SU-DHL-6 (cell line): ENCODE data around the gene RPL3.

Experiments used
- H2AFZ ChIP-seq: fragments of 200-600 bp; sonication (generic); 2 replicates; pipeline ENCODE4 v1.6.1; 2014; ENCODE audit warnings: low read depth, mild to moderate bottlenecking, moderate library complexity, mixed read lengths, antibody characterized with exemption, low read length; ENCODE audit not compliant: severe bottlenecking
- H3F3A ChIP-seq: fragments of 200-600 bp; shearing (Covaris generic); 2 replicates; pipeline ENCODE4 v1.6.0; 2016; ENCODE audit warnings: antibody characterized with exemption, mild to moderate bottlenecking; ENCODE audit not compliant: insufficient read depth
- H3K27ac ChIP-seq: fragments of 200-600 bp; sonication (generic); 2 replicates; pipeline ENCODE4 v1.5.1; 2016; ENCODE audit warnings: low read depth, mild to moderate bottlenecking, low read length, moderate library complexity, mixed read lengths
- H3K27me3 ChIP-seq: fragments of 200-600 bp; sonication (generic), shearing (Covaris generic); 2 replicates; pipeline ENCODE4 v1.6.0; 2014; ENCODE audit warnings: mild to moderate bottlenecking, low read length
- H3K36me3 ChIP-seq: fragments of 200-600 bp; sonication (generic); 2 replicates; pipeline ENCODE4 v1.6.1; 2014; ENCODE audit warnings: mild to moderate bottlenecking, low read length, mixed read lengths
- H3K4me2 ChIP-seq: fragments of 300-600, 200-600 bp; shearing (Covaris generic), sonication (generic); 2 replicates; pipeline ENCODE4 v1.6.0; 2014; ENCODE audit warnings: low read length, low read depth, mild to moderate bottlenecking; ENCODE audit not compliant: poor library complexity, severe bottlenecking
- H3K4me3 ChIP-seq: fragments of 200-600 bp; sonication (generic); 2 replicates; pipeline ENCODE4 v1.5.1; 2014; ENCODE audit warnings: antibody characterized with exemption, low read length, mild to moderate bottlenecking, mixed read lengths; ENCODE audit not compliant: insufficient read depth, poor library complexity, severe bottlenecking
- H3K79me2 ChIP-seq: fragments of 200-600 bp; sonication (generic); 2 replicates; pipeline ENCODE4 v1.6.1; 2014; ENCODE audit warnings: mild to moderate bottlenecking, low read length, moderate library complexity; ENCODE audit not compliant: insufficient read depth
- H3K9ac ChIP-seq: fragments of 200-600 bp; sonication (generic); 2 replicates; pipeline ENCODE4 v1.7.0; 2014; ENCODE audit warnings: mild to moderate bottlenecking, low read length
- H3K9me2 ChIP-seq: fragments of 200-600 bp; sonication (generic); replicated peaks from 2 replicates; pipeline ENCODE4 v1.6.1; 2014; ENCODE audit warnings: low read length; ENCODE audit not compliant: insufficient read depth
- H3K9me3 ChIP-seq: fragments of 200-600 bp; sonication (generic); 2 replicates; pipeline ENCODE4 v1.6.1; 2014; ENCODE audit warnings: low read length, mixed read lengths; ENCODE audit not compliant: insufficient read depth
- H4K20me1 ChIP-seq: fragments of 200-600 bp; sonication (generic); 2 replicates; pipeline ENCODE4 v1.6.1; 2014; ENCODE audit warnings: low read depth, mild to moderate bottlenecking, antibody characterized with exemption, low read length, moderate library complexity, mixed read lengths
- EZH2phosphoT487 ChIP-seq: fragments of 200-600 bp; sonication (generic), shearing (Covaris generic); conservative IDR thresholded peaks from 2 replicates; pipeline ENCODE4 v1.6.1; 2018; ENCODE audit warnings: mild to moderate bottlenecking, antibody characterized with exemption, low read length, moderate library complexity, mixed read lengths
- TF ChIP-seq, protein P1 (sequence below): fragments of 200-600 bp; sonication (generic); IDR thresholded peaks from one replicate; pipeline ENCODE4 v1.5.1; 2017; ENCODE audit warnings: antibody characterized with exemption, mild to moderate bottlenecking, low read length, moderate library complexity; ENCODE audit not compliant: insufficient read depth, poor library complexity, severe bottlenecking

Gene RPL3

DNA sequence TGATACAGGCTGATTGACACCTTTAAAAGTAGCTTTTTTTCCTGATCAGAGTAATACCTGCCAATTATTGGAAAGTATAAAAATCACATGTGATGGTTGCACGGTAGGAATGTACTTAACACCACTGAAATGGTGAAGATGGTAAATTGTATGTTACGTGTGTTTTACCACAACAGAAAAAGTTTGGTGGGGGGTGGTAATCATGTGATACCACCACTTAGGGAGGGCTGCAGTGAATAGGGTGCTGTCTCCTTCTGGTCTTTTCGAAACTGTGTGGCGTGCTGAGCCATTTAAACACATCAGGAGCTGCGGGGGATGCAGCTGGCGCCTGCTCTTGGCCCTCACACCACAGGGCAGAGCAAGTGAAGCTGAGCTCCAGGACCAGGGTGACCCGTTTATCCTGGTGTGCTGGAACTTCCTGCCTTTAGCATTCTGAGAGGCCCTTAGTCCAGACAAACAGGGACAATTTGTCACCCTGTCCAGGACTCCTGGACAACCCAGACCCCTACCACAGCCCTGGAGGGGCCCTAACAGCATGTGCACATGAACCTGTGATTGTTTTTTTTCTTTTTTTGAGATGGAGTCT is 33.0 kb upstream of the RPL3 start:
- Histone ChIP-seq H3K9ac (no peak overlapping the region), H3F3A (no peaks in the 10 kb centered on the region), H3K4me3 (no peak overlapping the region), H3K9me2 (no peaks in the 10 kb centered on the region), H3K27ac (no peak overlapping the region), H2AFZ (no peak overlapping the region), H3K36me3 (no peaks in the 10 kb centered on the region), H3K27me3 (no peaks in the 10 kb centered on the region), H4K20me1 (no peaks in the 10 kb centered on the region), H3K9me3 (no peaks in the 10 kb centered on the region), H3K4me2 (no peak overlapping the region), H3K79me2 (no peaks in the 10 kb centered on the region)
- no peak for TF ChIP-seq EZH2phosphoT487
- TF ChIP-seq, protein P1, sequence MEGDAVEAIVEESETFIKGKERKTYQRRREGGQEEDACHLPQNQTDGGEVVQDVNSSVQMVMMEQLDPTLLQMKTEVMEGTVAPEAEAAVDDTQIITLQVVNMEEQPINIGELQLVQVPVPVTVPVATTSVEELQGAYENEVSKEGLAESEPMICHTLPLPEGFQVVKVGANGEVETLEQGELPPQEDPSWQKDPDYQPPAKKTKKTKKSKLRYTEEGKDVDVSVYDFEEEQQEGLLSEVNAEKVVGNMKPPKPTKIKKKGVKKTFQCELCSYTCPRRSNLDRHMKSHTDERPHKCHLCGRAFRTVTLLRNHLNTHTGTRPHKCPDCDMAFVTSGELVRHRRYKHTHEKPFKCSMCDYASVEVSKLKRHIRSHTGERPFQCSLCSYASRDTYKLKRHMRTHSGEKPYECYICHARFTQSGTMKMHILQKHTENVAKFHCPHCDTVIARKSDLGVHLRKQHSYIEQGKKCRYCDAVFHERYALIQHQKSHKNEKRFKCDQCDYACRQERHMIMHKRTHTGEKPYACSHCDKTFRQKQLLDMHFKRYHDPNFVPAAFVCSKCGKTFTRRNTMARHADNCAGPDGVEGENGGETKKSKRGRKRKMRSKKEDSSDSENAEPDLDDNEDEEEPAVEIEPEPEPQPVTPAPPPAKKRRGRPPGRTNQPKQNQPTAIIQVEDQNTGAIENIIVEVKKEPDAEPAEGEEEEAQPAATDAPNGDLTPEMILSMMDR, result no peak

DNA sequence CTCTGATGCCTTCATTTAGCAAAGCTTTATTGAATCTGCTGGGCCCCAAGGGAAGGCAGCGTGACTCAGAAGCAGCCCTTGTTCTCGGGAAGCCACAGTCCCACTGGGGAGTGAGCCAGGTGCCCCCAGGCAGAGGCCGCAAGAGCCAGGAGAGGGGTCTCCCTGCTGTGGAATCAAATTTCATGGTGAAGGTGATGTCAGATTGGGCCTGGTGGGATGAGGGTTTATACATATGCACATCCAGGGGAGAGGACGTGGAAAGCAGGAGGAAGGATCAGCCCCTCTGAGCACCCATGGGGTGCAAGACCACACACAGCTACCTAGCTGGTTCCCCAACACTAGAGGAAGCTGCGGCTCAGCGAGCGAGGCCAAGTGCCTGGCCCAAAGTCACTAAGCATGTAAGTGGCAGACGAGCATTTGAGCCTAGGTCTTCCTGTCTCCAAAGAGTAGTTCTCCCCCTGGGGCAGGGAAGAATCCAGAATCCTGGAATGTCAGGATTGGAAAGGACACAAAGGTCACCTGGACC is 32.3 kb upstream of the RPL3 start:
- H2AFZ ChIP-seq, result no peak overlapping the region
- H4K20me1 ChIP-seq, result no peaks in the 10 kb centered on the region
- H3K27ac ChIP-seq, result no peak overlapping the region
- no peak overlapping the region for H3K4me3 ChIP-seq
- H3K9ac ChIP-seq, result no peak overlapping the region
- no peaks in the 10 kb centered on the region for H3K36me3 ChIP-seq
- H3K27me3 ChIP-seq, result no peaks in the 10 kb centered on the region
- no peaks in the 10 kb centered on the region for H3K9me3 ChIP-seq
- H3K79me2 ChIP-seq, result no peaks in the 10 kb centered on the region
- H3K9me2 ChIP-seq, result no peaks in the 10 kb centered on the region
- no peaks in the 10 kb centered on the region for H3F3A ChIP-seq
- TF ChIP-seq EZH2phosphoT487, result no peak
- TF ChIP-seq, protein P1, result no peak
- H3K4me2 ChIP-seq, result no peak overlapping the region

GRCh38 chr22:39350757-39351688 is 31.6 kb upstream of the RPL3 start:
- no peaks in the 10 kb centered on the region for H3K27me3 ChIP-seq
- H3K9me3 ChIP-seq, result no peaks in the 10 kb centered on the region
- TF ChIP-seq EZH2phosphoT487, result no peak
- TF ChIP-seq, protein P1, result no peak
- no peaks in the 10 kb centered on the region for H3K9me2 ChIP-seq
- H3F3A ChIP-seq, result no peaks in the 10 kb centered on the region
- H3K4me3 ChIP-seq, result peak overlapping the region; percentile 49
- H3K36me3 ChIP-seq, result no peaks in the 10 kb centered on the region
- H3K9ac ChIP-seq, result peak overlapping the region; percentile 61
- no peak overlapping the region for H2AFZ ChIP-seq
- peak overlapping the region; percentile 48 for H3K4me2 ChIP-seq
- H3K27ac ChIP-seq, result no peak overlapping the region
- H4K20me1 ChIP-seq, result no peaks in the 10 kb centered on the region
- no peaks in the 10 kb centered on the region for H3K79me2 ChIP-seq
